ENCODE data around the gene TMEM131L.
"Not testable (repeated sequence)": the region's sequence is repeated elsewhere in the genome, so short reads cannot be mapped to it uniquely, and the experiment has no call there.

Gene TMEM131L

GRCh38 chr4:153447175-153447905 is 18.8 kb upstream of the TMEM131L start:
- DNase-seq (ENCODE audit: low read depth): peak; percentile 69

DNA sequence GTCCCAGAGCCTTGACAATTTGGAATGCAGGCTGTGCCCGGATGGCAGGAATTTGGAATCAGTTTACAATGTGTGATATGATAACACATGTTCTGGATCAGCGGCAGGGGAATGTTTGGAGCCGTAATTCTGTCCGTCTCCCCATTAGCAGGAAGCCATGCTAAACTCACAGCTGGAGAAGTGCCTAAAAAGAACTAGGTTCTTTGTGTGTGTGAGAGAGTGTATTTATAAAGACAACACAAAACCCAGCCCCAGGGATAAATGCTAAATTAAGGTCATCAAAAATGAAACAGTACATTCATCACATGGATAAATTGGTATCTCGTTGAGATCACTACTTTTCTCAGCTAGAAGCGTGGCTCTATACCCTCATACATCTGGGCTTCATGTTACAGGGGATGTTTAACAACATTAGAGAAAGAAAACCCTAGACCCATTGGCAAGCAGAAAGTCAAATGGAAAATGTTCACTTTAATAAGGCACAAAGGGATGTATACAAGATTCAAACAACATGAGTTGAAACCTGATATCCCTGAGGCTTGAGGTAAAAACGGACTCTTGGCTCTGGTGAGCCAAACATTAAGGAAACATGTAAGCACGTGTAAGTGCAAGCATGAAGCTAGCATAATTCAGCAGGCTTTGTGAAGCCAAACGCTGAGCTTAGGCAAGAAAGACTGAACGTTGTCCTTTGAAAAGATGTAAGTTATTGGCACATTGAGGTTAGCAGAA is 18.0 kb upstream of the TMEM131L start:
- no peak for DNase-seq (ENCODE audit: low read depth)

DNA sequence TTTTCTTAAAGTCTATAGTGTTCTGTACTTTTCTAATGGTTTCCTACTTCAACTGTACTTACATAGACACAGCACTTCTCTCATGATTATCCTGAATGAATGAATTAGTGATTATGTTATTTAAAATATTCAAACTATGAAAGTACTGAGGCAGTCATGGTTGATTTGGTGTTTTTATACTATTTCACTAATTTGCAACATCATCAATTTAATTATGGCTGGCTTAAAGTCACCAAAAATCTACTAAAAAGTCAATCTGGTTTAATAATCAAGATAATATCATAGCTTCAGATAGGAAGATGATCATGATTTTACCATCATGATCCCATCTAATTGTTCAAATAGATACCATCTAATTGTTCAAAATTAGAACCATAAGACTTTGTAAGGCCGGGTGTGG is 16.8 kb upstream of the TMEM131L start:
- DNase-seq (ENCODE audit: low read depth): no peak

DNA sequence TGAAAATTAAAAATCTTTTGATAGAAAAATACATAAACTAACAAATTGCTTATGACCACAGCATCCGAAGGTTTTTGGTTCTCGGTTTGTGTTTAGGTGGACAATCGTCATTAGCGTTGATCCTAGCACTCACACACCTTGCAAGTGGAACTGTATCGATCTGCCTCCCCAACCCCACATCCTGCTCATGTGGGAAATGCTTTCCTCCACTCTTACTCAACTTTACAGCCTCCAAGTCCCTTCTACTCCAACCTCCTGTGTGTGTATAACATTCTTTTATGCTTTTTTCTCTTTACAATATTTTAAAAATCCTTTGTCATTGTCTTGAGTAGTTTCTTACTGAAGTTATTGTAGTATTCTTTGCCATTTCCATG is 15.6 kb upstream of the TMEM131L start:
- no peak for DNase-seq (ENCODE audit: low read depth)

DNA sequence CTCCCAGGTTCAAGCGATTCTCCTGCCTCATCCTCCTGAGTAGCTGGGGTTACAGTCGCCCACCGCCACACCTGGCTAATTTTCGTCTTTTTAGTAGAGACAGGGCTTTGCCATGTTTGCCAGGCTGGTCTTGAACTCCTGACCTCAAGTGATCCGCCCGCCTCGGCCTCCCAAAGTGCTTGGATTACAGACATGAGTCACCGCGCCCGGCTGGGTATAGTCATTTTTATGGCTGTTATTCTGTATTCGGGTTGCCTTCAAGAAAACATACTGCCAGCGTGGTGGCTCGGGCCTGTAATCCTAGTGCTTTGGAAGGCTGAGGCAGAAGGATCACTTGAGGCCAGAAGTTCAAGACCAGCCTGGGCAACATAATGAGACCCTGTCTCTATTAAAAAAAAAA is 15.0 kb upstream of the TMEM131L start:
- DNase-seq (ENCODE audit: low read depth): not testable (repeated sequence)

DNA sequence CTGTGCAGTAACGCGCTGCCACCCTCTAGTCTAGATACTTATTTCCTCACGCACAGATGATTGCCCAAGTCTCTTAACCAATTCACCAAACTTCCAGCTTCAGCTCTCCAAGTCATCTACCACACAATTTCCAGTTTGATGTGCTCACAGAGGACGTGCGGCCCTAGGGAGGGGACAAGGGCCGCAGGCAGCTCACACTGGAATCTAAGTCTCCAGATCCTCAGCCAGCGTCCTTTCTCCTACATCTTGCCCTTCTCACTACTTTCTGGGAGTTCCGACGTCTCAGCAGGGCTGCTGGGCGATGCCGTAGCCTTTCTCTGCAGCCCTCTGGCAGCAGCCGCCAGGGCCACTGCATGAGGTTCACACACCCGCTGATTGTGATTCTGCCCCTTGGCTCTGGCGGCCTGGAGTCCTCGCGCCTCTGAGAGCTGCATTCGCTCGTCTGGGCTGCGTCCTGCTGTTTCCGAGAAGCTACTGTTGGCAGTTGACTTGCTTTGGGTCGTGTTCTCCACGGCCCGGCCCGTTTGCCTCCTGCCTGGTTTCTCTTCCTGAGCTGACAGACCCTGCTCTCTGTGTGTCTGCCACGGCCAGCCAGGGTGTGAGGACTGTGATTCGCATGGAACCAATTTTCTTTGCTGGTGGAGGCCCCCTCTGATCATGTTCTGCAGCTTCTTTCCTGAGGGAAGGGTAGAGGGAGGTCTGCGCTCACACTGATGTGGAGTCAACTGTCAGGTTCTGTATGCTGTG is 14.1 kb upstream of the TMEM131L start:
- no peak for DNase-seq (ENCODE audit: low read depth)

- DNase-seq (ENCODE audit: low read depth): no peak
These were observed 13.3 kb upstream of the TMEM131L start for GRCh38 chr4:153452658-153453378.

DNA sequence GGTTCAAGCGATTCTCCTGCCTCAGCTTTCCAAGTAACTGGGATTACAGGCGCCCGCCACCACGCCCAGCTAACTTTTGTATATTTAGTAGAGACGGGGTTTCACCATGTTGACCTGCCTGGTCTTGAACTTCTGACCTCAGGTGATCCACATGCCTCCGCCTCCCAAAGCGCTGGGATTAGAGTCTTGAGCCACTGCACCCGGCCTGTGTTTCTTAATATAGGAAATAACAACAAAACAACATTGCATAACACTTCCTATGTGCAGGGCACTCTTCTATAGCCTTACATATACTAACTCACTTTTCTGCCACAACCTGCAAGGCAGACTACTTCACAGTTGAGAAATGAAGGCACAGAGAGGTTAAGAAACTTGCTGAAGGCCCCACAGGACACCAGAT is 12.8 kb upstream of the TMEM131L start:
- DNase-seq (ENCODE audit: low read depth): no peak

DNA sequence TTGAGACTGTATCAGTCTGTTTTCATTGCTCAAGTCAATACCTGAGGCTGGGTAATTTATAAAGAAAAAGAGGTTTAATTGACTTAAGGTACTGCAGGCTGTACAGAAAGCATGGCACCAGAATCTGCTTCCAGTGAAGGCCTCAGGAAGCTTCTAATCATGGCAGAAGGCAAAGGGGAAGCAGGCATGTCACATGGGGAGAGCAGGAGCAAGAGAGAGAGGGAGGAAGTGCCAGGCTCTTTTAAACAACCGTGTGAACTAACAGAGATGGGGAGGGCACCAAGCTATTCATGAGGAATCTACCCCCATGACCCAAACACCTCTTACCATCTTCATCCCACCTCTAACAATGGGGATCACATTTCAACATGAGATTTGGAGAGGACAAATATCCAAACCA is 7.2 kb upstream of the TMEM131L start:
- DNase-seq (ENCODE audit: low read depth): no peak

DNA sequence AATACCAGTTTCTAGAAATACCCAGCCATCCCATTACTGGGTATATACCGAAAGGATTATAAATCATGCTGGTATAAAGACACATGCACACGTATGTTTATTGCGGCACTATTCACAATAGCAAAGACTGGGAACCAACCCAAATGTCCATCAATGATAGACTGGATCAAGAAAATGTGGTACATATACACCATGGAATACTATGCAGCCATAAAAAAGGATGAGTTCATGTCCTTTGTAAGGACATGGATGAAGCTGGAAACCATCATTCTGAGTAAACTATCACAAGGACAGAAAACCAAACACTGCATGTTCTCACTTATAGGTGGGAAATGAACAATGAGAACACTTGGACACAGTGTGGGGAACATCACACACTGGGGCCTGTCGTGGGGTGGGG is 4.6 kb upstream of the TMEM131L start:
- DNase-seq (ENCODE audit: low read depth): not testable (repeated sequence)

DNA sequence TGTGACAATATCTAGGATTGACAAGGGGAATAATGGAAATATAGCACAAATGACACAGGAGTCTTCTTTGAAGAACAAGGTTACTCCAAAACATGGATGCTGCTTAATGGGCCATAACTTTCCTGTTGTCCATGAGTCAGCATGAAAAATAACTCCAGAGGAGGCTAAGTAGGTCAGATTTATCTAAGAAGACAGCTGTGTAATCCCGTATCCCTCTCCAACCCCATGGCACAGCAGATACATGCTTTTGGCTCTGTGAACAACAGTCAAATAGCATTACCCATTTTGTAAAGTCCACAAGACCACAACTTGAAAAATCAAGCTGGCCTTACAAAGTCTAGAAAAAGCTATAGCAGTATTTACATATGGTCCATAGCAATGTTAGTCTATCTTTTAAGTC is 2.1 kb upstream of the TMEM131L start:
- DNase-seq (ENCODE audit: low read depth): no peak

DNA sequence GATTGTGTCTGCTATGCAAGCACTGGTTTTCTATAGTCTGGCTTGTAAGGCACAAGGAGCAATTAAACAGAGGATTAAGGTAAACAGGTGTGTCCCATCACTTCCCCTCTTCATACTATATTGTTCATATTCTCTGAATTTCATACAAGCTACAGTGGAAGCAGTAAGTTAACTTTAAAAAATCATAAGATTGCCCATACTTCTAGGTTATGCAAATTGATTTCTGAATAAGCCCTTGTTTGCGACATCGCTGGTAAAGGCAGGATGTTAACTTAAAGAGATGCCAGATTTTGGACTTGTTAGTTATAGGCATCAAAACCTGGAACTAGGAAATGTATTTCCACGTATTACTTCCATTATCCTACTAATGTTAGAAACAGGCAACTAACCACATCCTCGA is 1.0 kb upstream of the TMEM131L start:
- DNase-seq (ENCODE audit: low read depth): no peak

- no peak for DNase-seq (ENCODE audit: low read depth)
These were observed 512 bp upstream of the TMEM131L start for GRCh38 chr4:153465615-153466080.

- no peak for DNase-seq (ENCODE audit: low read depth)
These were observed 1.1 kb downstream of the TMEM131L start for GRCh38 chr4:153466949-153467896.

DNA sequence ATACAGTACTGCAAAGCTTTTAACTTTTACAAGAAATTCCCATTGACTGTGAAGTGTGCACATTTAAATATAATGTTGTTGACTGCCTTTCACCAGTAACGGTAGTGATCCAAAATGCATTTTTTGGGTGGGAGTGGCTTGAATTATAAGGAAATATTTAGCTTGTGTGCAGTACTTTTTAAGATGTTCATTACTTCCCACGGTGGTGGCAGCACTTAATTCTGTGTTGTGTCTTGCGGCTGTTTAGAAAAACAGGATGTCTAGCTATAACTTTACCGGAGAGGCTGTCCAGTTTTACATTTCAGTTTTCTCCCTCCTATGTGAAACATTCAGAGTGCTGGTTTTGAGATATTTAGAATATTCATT is 1.7 kb downstream of the TMEM131L start:
- DNase-seq (ENCODE audit: low read depth): no peak

DNA sequence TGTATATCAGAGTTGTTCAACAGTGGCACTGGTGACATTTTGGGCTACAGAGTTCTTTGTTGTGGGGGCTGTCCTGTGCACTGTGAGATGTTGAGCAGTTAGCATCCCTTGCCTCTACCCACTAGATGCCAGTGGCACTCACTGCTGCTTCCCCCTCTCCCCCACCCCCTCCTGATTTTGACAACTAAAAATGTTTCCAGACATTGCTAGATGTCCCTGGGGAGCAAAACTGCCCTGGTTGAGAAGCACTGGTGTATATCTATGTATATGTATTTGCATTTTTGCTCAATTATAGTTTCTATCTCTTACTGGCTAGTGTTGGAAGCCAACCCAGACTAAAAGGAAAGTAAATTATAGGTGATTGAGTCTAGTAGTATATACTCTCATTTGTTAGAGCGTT is 2.4 kb downstream of the TMEM131L start:
- DNase-seq (ENCODE audit: low read depth): no peak

- DNase-seq (ENCODE audit: low read depth): no peak
These were observed 2.9 kb downstream of the TMEM131L start for GRCh38 chr4:153469031-153469430.

DNA sequence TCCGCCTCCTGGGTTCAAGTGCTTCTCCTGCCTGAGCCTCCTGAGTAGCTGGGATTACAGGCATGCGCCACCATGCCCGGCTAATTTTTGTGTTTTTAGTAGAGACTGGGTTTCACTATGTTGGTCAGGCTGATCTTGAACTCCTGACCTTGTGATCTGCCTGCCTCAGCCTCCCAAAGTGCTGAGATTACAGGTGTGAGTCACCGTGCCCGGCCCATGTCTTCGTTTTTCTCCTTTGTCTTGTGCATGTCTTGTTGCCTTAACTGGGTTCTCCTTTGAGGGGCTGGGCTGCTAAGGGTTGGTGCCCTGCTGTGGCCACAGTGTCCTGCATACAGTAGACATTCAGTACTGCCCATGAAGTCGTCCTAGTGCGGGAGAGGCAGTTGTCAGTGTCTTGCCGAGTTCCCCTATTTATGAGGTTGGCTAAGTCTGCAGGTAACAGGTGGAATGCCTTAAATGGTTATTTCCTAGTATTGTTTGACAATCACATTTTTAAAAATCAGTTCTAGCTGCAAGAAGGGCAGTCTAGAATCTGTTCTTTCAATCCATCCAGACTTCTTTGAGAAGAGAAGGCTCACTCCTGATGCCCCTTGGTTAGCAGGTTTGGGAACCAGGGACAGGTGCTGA is 5.0 kb downstream of the TMEM131L start:
- not testable (repeated sequence) for DNase-seq (ENCODE audit: low read depth)

- no peak for DNase-seq (ENCODE audit: low read depth)
These were observed 5.5 kb downstream of the TMEM131L start for GRCh38 chr4:153471698-153472093.

GRCh38 chr4:153472122-153473037 is 6.2 kb downstream of the TMEM131L start:
- no peak for DNase-seq (ENCODE audit: low read depth)

All from fibroblast of the conjunctiva (primary cell).